Measurements from ENCODE around the gene MAGI1.

DNA sequence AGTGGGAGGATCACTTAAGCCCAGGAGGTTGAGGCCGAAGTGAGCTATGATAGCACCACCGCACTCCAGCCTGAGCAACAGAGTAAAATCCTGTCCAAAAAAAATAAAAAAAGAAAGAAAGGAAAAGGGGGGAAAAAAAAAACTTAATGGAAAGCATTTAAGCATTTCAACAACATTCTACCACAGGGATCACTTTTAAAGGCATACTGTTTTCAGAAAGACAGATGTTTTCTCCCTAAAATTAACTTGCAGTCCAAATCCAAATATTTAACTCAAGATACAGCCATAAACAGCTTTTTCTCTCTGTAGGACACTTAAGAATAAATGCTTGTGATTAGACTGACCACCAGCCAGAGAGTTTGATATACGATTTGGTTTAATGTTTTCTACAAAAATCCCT is 141.0 kb downstream of the MAGI1 start:
- TF ChIP-seq CTCF (IDR thresholded peaks at IDR 0.05) (no peak), POLR2A (IDR thresholded peaks at IDR 0.05) (no peak), POLR2AphosphoS5 (IDR thresholded peaks at IDR 0.05) (no peak)

Data from prostate gland (tissue), 2 donors.